ENCODE results near the gene KCNH2.
"Not testable (repeated sequence)": the region's sequence is repeated elsewhere in the genome, so short reads cannot be mapped to it uniquely, and the experiment has no call there.

Gene KCNH2, protein sequence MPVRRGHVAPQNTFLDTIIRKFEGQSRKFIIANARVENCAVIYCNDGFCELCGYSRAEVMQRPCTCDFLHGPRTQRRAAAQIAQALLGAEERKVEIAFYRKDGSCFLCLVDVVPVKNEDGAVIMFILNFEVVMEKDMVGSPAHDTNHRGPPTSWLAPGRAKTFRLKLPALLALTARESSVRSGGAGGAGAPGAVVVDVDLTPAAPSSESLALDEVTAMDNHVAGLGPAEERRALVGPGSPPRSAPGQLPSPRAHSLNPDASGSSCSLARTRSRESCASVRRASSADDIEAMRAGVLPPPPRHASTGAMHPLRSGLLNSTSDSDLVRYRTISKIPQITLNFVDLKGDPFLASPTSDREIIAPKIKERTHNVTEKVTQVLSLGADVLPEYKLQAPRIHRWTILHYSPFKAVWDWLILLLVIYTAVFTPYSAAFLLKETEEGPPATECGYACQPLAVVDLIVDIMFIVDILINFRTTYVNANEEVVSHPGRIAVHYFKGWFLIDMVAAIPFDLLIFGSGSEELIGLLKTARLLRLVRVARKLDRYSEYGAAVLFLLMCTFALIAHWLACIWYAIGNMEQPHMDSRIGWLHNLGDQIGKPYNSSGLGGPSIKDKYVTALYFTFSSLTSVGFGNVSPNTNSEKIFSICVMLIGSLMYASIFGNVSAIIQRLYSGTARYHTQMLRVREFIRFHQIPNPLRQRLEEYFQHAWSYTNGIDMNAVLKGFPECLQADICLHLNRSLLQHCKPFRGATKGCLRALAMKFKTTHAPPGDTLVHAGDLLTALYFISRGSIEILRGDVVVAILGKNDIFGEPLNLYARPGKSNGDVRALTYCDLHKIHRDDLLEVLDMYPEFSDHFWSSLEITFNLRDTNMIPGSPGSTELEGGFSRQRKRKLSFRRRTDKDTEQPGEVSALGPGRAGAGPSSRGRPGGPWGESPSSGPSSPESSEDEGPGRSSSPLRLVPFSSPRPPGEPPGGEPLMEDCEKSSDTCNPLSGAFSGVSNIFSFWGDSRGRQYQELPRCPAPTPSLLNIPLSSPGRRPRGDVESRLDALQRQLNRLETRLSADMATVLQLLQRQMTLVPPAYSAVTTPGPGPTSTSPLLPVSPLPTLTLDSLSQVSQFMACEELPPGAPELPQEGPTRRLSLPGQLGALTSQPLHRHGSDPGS

DNA sequence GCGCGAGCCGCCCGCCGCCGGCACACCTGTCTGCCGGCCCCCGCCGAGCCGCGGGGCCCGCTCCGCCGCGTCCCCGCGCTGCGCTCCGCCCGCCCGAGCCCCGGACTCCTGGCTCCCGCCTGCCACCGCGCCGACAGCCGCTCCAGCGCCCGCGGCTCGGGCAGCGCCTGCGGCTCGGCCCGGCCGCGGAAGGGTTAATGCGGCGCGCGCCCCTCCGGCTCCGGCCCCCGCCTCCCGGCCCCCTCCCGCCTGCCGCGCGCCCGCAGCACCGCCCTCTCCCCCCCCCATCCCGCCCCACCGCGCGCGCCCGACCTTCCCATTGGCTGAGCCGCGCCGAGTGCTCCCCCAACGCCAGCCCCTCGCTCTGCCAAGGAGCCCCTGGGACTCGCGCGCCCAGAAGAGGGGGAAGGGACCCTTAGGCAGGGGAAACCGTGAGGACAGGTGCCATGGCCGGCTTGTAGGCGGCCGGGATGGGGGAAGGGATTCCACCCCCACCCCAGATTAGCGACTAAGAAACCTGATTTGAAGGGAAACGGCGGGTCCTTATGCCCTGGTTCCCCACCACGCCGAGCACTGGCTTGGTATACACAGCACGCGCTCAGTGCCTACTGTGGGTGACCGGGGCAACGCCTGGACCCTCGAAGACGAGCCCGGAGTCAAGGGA is at the start of gene KCNH2:
Gene KCNH2 (minus strand): TSS at position 196 of the 664 bp plus-strand sequence. CDS start 408 bp downstream, outside the sequence.
- no peak for DNase-seq (ENCODE audit: low read depth)

DNA sequence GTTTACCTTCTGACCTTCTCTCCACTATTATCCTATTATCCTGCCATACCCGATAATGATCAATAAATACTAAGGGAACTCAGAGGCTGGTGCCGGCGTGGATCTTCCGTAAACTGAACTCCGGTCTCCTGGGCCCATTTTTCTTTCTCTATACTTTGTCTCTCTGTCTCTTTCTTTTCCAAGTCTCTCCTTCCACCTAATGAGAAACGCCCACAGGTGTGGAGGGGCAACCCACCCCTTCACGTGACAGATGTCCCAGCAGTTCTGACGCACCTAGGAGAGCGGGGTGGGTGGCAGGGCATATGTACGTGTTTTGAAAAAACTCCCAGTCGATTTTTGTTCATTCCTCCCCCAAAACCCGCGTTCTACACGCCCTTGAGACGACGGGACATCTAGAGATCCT is 49.6 kb upstream of the KCNH2 start:
- not testable (repeated sequence) for DNase-seq (ENCODE audit: low read depth)

DNA sequence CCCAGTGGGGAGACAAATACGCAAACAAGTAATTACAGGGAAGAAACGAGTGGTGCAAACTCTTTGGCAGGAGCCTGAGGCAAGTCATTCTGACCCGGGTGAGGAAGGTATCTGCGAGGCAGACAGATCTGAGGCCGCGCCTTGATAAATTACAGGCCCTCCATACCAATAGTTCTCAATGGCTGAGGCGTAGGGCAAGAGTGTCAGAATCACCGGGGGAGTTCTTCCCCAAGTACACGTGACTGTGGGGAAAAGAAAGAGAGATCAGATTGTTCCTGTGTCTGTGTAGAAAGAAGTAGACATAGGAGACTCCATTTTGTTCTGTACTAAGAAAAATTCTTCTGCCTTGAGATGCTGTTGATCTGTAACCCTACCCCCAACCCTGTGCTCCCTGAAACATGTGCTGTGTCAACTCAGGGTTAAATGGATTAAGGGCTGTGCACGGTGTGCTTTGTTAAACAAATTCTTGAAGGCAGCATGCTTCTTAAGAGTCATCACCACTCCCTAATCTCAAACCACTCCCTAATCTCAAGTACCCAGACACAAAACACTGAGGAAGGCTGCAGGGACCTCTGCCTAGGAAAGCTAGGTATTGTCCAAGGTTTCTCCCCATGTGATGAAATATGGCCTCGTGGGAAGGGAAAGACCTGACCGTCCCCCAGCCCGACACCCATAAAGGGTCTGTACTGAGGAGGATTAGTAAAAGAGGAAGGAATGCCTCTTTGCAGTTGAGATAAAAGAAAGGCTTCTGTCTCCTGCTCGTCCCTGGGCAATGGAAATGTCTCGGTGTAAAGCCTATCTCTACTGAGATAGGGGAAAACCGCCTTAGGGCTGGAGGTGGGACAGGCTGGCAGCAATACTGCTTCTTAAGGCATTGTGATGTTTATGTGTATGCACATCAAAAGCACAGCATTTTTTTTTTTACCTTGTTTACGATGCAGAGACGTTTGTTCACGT is 48.9 kb upstream of the KCNH2 start:
- DNase-seq (ENCODE audit: low read depth), result not testable (repeated sequence)

DNA sequence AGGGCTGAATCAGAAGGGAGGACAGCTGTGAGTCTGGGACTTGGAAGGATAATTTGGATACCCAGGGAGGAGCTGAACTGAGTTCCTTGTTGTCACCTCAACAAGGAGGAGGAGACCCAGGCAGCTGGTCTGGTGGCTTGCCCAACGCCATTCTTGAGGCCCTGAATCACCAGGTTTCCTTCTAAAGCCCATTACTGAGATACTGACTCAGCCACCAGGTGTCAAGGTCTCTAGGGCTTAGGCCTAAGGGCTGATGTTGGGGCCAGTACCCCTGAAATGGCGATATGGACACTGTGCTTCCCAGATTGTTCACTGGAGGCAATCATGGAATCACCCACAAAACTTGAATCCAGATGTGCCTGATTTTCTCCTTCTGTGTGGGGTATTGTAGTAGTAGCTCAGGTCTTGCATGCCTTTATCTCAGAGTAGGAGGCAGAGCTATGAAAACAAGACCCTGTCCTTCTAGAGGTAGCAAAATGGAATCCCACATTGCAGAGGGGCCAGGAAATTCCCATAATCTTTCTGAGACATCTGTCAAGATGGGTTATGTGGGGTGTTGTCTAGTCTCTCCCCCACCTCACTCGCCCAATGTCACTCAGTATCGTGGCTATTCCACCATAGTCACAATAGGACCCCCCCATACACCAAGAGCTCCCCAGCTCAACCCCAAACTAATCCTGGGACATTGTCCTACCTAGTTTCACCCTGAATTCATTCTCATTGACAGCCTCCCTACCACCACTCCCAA is 48.0 kb upstream of the KCNH2 start:
- no peak for DNase-seq (ENCODE audit: low read depth)

DNA sequence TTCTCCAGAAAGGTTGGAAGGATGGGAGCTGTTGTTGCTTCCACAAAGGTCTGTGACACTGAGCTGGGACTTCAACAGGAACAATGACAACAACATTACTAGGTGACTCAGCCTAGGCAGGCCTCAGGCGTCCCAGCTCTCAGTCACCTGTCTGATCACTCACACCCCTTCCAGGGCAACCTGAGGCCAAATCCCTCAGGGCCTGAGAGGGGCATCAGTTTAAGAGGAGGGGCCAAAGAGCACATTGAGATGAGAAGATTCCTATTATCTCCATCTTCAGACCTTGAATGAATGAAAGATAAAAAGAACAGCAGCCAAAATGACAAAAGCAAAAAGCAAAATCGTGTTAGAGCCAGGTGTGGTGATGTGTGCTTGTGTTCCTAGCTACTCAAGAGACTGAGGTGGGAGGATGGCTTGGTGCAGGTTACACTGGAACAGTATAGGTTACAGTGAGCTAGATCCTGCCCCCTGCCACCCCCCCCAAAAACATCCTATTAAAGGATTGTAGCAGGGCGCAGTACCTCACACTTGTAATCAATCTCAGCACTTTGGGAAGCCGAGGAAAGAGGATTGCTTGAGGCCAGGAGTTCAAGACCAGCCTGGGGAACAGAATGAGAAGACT is 46.4 kb upstream of the KCNH2 start, which contains the start of gene ATG9B:
Gene ATG9B (minus strand): TSS at position 60 of the 622 bp plus-strand sequence. CDS start 71 bp downstream, outside the sequence.
- DNase-seq (ENCODE audit: low read depth), result no peak

DNA sequence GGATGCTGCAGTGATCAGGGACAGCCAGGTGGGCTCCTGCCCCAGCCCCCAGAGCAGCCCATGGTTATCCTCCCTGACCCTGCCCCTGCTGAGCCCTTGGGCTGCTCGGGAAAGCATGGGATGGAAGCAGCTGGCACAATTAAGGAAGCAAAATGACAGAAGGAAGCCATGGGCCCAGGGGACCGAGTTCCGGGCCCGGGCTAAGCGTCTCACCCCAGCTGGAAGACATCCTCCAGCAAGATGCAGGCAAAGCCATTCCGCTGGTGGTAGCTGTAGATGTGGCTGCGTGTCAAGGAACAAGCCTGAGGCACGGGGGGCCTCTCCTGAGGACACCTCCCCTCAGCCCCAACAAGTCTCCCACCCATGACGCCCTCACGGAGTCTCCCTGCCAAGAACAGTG is 45.1 kb upstream of the KCNH2 start:
- DNase-seq (ENCODE audit: low read depth), result no peak

DNA sequence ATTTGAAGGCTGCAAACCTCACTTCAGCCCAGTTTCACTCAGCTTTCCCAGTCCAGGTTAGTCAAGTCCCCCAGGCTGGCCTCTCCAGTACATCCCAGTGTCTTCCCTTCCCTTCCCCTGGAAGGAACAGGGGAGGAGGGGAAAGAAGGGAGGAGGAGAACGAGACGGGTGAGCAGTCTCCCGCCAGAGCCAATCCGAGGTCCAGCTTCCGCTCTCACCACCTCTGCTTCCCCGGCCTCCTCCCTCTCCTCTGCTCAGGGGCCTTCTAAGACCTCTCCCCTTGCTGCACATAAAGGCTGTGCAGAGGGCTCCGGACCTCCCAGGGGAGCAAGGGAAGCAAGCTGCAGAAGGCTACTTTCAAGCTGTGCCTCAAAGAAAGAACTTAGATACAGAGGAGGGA is 42.1 kb upstream of the KCNH2 start:
- no peak for DNase-seq (ENCODE audit: low read depth)

DNA sequence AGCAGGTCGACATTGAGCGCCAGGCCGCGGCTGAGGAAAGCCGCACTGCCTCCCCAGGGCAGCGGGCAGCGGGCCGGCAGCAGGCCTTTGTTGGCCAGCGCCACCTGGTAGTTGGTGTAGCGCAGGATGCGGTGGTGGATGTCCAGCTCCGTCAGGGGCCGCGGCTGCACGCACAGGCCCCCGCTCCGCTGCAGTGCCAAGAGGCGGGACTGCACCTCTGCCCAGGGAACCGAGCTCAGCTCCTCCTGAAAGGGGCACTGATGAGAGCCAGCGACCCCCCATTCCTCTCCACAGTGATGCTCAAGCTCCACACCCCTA is 41.0 kb upstream of the KCNH2 start:
- DNase-seq (ENCODE audit: low read depth), result no peak

DNA sequence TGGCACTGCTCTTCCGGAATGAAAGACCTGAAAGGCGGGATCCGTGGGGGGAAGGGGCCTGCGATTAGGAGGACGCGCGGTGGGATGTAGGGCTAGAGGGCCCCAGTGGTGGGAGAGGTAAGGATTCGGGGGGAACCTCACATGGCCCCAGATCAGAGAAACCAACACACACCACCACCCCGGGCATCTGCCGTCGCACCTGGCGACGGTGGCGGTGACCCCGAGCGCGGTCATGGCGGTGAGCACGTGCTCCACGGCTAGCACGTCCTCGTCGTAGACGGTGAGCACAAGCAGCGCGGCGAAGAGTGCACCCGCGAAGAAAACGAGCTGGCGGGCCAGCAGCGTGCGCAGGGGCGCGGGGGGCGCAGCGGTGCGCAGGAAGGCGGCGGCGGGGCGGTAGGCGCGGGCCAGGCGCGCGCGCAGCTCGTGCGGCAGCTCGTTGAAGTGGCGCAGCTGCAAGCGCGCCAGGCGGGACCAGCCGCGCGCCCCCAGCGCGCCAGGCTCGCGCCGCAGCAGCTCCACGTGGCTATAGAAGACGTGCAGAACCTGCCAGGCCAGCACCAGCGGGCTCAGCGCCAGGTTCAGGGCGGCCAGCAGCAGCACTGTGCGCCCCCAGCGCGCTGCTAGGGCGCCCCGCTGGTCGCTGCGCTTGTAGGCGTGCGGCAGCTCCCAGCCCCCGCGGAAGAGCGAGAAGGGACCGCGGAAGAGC is 40.5 kb upstream of the KCNH2 start:
- no peak for DNase-seq (ENCODE audit: low read depth)

DNA sequence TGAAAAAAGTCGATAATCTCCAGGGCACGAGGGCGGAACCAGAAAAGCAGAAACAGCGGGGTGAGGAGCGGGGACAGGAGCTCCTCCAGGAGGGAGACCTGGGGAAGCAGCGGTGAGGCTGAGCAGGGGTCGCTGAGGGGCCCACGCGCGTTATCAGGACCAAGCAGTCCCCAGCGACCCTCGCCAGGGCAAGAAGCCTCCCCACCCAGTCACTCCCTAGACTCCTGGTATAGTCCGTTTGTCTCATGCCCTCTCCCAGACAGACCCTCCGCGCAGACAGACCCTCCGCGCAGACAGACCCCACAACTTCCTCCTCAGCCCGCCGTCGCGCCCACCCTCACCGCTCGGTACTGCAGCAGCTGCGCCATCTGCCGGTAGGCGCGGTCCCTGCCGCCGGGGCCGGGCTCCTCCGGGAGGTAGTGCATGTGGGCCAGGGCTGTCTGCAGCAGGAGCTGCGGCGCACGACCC is 39.9 kb upstream of the KCNH2 start:
- no peak for DNase-seq (ENCODE audit: low read depth)

DNA sequence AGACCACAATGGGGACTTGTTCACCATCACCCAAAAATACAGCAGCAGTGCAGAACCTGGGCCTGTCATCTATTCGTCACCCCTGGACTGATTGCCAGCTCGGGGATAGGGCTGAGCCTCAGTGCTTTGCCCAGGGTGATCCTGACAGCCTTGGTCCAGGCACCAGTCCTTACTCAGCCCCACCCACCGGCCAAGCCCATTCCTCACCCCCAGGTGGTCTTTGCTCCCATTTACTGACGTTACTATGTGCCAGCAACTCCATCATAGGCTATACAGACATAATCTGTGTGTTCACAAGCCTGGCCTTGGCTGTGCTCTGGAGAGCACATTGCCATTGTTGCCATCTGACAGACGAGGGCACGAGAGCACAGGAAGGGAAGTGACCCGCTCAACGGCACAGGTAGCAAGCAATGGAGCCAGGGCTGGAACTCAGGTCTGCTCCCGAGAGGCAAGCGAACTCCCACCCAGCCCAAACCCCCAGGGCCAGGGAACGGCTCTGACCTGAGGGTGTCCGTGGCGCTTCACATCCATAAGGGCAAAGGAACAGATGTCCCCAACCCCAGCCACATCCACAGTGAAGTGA is 39.3 kb upstream of the KCNH2 start:
- no peak for DNase-seq (ENCODE audit: low read depth)

DNA sequence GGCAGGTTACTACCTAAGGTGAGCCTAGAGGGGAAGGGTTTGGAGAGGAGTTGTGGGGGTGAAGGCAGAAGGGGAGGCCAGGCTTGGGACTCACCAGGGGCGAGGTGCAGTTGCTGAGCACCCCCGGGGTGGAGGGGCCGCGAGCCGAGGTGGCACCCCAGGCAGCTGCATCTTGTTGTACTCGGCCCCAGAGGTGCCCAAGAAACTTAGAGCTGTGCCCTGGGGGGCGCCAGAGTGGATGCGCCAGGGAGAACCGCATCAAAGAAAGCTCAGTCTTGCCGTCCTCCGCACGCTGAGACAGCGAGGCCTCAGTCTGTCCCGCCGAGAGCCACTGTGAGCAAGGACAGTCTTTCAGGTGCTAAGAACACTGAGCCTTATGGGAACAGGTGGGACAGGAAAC is 38.8 kb upstream of the KCNH2 start:
- DNase-seq (ENCODE audit: low read depth), result no peak

DNA sequence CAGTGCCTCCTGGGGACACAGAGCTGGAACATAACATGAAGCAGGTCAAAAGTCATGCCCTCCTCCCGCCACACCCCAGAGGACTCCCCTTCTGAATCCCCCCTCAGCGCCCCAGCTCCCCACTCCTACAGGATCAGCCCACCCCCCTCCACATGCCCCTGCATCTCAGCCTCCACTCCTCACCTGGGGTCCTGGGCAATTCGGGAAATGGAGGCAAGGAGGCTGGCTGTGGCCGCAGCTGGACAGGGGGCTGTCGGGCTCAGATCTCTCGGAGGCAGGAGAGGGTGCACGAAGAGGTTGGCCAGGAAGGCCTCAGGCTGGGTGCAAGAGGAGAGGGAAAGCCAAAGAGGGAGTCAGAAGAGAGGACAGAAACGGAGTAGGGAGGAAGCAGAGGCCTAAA is 38.4 kb upstream of the KCNH2 start:
- no peak for DNase-seq (ENCODE audit: low read depth)

DNA sequence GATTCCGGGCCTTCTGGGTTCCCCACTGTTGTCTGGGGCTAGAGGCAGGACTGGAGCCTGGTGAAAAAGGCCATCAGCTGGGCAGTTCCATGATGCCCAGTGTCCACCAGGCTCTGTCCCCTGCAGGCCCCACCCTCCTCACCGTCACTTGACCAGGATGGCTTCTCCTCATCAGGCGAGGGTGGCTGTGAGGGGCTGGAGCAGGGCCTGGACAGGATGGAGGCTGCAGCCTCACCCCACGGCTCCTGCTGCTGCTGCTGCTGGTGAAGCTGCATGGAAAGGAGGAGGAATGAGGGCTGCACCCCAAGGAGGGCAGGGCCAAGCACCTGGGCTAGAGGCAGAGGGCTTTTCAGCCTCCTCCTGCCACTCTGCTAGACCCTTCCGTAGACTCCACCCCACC is 37.8 kb upstream of the KCNH2 start:
- no peak for DNase-seq (ENCODE audit: low read depth)

DNA sequence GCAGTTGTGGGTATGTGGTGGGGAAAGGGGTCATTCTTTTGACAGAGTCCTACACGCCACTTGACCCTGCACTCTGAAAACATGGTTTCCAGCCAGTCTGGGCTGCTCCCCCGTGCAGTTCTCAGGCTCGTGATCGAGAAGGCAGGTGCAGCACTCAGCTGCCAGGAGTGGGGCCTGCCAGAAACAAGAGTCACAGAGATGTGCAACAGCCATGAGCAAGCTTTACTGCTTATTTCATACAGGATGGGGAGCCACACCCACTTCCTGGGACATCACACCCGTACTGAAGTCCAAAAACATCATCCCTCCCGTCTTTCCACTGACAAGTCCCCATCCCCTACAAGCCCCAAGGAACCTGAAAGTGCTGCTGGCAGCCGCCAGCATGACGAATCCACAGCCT is 36.8 kb upstream of the KCNH2 start:
- DNase-seq (ENCODE audit: low read depth), result no peak

DNA sequence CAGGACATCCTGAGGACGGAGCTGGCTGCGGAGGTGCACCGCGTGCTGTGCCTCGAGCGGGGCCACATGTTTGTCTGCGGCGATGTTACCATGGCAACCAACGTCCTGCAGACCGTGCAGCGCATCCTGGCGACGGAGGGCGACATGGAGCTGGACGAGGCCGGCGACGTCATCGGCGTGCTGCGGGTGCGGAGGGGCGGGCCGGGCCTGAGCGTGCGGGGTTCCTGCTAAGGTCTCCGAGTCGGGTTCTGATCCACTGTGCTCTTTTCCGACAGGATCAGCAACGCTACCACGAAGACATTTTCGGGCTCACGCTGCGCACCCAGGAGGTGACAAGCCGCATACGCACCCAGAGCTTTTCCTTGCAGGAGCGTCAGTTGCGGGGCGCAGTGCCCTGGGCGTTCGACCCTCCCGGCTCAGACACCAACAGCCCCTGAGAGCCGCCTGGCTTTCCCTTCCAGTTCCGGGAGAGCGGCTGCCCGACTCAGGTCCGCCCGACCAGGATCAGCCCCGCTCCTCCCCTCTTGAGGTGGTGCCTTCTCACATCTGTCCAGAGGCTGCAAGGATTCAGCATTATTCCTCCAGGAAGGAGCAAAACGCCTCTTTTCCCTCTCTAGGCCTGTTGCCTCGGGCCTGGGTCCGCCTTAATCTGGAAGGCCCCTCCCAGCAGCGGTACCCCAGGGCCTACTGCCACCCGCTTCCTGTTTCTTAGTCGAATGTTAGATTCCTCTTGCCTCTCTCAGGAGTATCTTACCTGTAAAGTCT is 35.8 kb upstream of the KCNH2 start:
- peak; percentile 21 for DNase-seq (ENCODE audit: low read depth)

DNA sequence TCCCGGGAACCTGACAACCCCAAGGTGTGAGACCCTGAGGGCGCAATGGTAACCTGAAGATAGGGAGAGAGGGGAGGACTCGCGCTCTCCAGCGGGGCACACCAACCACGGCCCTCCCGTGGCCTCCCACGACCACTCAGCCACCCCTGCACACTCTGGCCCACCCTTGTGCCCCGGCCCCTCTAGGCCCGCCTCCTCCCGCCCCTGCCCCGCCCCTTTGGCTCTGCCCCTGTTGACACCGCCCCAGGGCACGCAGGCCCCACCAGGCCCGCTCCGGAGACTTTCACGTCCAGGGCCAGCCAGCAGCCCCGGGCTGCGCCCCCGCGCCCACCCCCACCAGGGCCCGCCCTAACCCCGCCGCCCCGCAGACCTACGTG is 35.2 kb upstream of the KCNH2 start:
- DNase-seq (ENCODE audit: low read depth), result no peak

DNA sequence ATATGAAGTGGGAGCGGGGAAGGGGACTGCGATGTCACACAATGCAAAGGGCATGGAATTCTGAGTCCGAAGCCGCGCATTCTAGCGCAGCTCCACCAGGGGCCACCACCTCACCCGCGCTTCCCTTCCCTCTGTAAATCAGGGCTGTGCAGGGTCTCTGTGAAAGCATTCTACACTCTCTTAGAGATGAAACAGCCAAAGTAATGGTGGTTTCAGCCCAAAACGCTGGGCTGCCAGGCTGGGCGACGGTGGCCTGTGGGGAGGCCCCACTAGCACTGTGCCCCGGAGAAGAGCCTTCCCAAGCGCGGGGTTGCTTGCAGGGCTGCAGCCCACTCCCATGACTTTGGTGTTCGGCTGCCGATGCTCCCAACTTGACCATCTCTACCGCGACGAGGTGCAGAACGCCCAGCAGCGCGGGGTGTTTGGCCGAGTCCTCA is 34.8 kb upstream of the KCNH2 start:
- DNase-seq (ENCODE audit: low read depth), result no peak

Data from stromal cell of bone marrow (primary cell).